NCI-H345 (cell line): ENCODE results near the gene SRXN1.

Source experiments
- DNase-seq: peaks from one replicate; lab custom pipeline; 2025; lab: John Stamatoyannopoulos, UW

Gene SRXN1

GRCh38 chr20:607476-607875, 45.5 kb downstream of the SRXN1 start:
- no peak for DNase-seq

- no peak for DNase-seq
Measured at GRCh38 chr20:605237-605636, 47.8 kb downstream of the SRXN1 start.

GRCh38 chr20:603116-603640, 49.8 kb downstream of the SRXN1 start:
- no peak for DNase-seq

- no peak for DNase-seq
Measured at GRCh38 chr20:602111-602970, 50.7 kb downstream of the SRXN1 start.

GRCh38 chr20:600736-601135, 52.3 kb downstream of the SRXN1 start:
- no peak for DNase-seq

- DNase-seq: no peak
Measured at GRCh38 chr20:600141-600540, 52.9 kb downstream of the SRXN1 start.

- no peak for DNase-seq
Measured at GRCh38 chr20:598133-598850, 54.7 kb downstream of the SRXN1 start.

DNA sequence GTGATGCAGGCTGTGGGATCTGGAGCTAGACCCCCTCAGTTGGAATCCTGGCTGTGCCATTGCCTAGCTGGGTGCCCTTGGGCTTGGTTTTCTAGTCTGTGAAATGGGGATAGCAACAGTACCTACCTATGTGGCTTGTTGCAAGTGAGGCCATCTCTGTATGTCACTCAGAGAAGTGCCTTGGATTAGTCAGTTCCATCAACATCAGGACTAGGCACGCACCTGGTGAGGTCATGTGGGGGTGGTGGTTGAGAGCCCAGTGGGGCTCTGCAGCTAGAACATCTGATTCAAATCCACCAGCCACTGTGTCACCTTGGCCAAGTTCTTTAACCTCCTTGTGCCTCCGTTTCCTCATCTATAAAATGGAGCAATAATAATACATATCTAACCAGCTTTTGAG, 55.4 kb downstream of the SRXN1 start:
- DNase-seq: no peak
